ENCODE measurements around the gene KIF13A. TPM values are rescaled to one million over a fixed set of nuclear protein-coding genes. Genes with fewer than 3 reads are reported as not detected.

Gene KIF13A
- total and polyA plus RNA-seq, 12 donors = 17.4 to 91.6 (median 52.3) TPM

GRCh38 chr6:17842014-17842776, 145.2 kb downstream of the KIF13A start:
- H3K4me1 ChIP-seq (replicated peaks in 1 of 2) = no peaks in the 10 kb centered on the region
- 94 to 100% (median 96%) methylated on average over 3 of the region's 3 CpGs for WGBS, 4 donors
- H3K27me3 ChIP-seq = no peaks in the 10 kb centered on the region
- no peaks in the 10 kb centered on the region for H3K9me3 ChIP-seq (replicated peaks in 1 of 3)
- H3K4me3 ChIP-seq = no peak overlapping the region
- intact Hi-C loops (cut with DNase I) = no loop called here
- TF ChIP-seq CTCF (IDR thresholded peaks at IDR 0.05) (no peak), POLR2A (IDR thresholded peaks at IDR 0.05) (no peak)
- peaks cover 0 to under 1% of the 10 kb centered on the region in 2 donors for H3K36me3 ChIP-seq (replicated peaks in 1 of 2)
- DNase-seq = no peak
- H3K27ac ChIP-seq = no peak overlapping the region

- Histone ChIP-seq H3K27me3 (no peaks in the 10 kb centered on the region), H3K36me3 (replicated peaks in 1 of 2) (peaks cover 0 to 12% of the 10 kb centered on the region in 2 donors), H3K4me1 (replicated peaks in 1 of 2) (no peaks in the 10 kb centered on the region), H3K4me3 (no peak overlapping the region), H3K27ac (no peak overlapping the region), H3K9me3 (replicated peaks in 1 of 3) (no peaks in the 10 kb centered on the region)
- intact Hi-C loops (cut with DNase I) = no loop called here
- 92 to 94% (median 93%) methylated on average over 8 to 9 of the region's 9 CpGs for WGBS, 4 donors
- TF ChIP-seq CTCF (IDR thresholded peaks at IDR 0.05) (no peak), POLR2A (IDR thresholded peaks at IDR 0.05) (no peak)
- no peak for DNase-seq
Measured at GRCh38 chr6:17839513-17840223, 147.8 kb downstream of the KIF13A start.

GRCh38 chr6:17836293-17836692, 151.1 kb downstream of the KIF13A start:
- intact Hi-C loops (cut with DNase I) = no loop called here
- Histone ChIP-seq H3K36me3 (replicated peaks in 1 of 2) (peaks cover 0 to 14% of the 10 kb centered on the region in 2 donors), H3K4me3 (no peak overlapping the region), H3K4me1 (replicated peaks in 1 of 2) (no peaks in the 10 kb centered on the region), H3K27ac (no peak overlapping the region), H3K27me3 (no peaks in the 10 kb centered on the region), H3K9me3 (replicated peaks in 1 of 3) (no peaks in the 10 kb centered on the region)
- WGBS, 4 donors = 94 to 100% (median 95%) methylated on average over 2 of the region's 2 CpGs
- no peak for DNase-seq
- TF ChIP-seq POLR2A (IDR thresholded peaks at IDR 0.05) (no peak), CTCF (IDR thresholded peaks at IDR 0.05) (no peak)

- Histone ChIP-seq H3K4me1 (replicated peaks in 1 of 2) (no peaks in the 10 kb centered on the region), H3K9me3 (replicated peaks in 1 of 3) (no peaks in the 10 kb centered on the region), H3K27ac (no peak overlapping the region), H3K4me3 (no peak overlapping the region), H3K36me3 (replicated peaks in 1 of 2) (peaks cover 0 to 19% of the 10 kb centered on the region in 2 donors), H3K27me3 (no peaks in the 10 kb centered on the region)
- TF ChIP-seq CTCF (IDR thresholded peaks at IDR 0.05) = no peak
- TF ChIP-seq POLR2A (IDR thresholded peaks at IDR 0.05) = no peak
- no peak for DNase-seq
- intact Hi-C loops (cut with DNase I) = no loop called here
Measured at GRCh38 chr6:17835784-17836183, 151.7 kb downstream of the KIF13A start.
